Ammon's horn (tissue), 1 donor: ENCODE data around the gene SH2D4B.

Experiments used
- DNase-seq: peaks from one replicate; pipeline ENCODE4 v3.0.0-alpha.2; 2016; ENCODE audit warnings: low spot score

The SH2D4B gene

GRCh38 chr10:80504158-80504811 is 33.4 kb upstream of the SH2D4B start:
- no peak for DNase-seq

DNA sequence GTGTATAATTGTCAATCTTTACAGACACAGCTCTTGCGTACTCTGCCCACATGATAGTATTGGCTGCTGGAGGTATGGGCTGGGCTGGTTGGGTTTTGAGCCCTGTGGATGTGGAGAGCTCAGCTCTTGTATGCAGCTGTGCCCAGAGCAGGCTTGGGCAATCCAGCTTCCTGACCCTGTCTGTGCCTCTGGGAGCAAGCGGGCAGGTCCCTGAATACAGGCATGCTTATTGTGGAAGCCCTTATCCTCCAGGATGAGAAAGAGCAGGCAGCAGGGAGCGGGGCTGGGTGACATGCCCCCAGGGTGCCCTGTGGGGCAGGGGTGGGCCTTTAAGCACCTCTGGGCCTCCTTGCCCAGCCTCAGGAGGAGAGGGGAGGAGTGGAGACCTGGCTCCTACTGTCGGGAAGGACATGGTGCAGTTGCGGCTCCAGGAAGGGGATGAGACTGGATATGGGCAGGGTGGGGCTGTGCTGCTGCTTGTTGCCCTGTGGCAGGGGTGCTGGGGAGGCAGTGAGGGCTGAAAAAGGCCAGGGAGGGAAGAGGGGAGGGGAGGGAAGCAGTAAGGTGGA is 32.7 kb upstream of the SH2D4B start:
- DNase-seq = no peak

DNA sequence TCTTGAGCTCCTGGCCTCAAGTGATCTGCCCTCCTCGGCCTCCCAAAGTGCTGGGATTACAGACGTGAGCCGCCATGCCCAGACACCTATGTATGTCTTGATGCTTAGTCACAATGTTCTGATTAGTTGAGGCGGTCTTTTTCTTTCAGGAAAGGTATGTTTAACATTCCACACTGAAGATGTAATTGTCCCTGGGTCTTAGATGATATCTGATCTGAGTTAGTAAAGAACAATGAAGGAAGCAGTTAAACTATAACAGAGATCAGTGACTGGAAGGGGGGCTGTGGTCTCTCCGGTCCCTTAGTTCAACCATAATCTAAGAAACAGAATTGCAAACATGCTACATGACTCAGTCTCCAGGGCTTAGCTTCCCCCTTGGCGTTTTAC is 31.5 kb upstream of the SH2D4B start:
- DNase-seq = no peak

GRCh38 chr10:80506836-80507487 is 30.7 kb upstream of the SH2D4B start:
- DNase-seq = no peak

GRCh38 chr10:80509108-80509402 is 28.6 kb upstream of the SH2D4B start:
- DNase-seq = no peak

DNA sequence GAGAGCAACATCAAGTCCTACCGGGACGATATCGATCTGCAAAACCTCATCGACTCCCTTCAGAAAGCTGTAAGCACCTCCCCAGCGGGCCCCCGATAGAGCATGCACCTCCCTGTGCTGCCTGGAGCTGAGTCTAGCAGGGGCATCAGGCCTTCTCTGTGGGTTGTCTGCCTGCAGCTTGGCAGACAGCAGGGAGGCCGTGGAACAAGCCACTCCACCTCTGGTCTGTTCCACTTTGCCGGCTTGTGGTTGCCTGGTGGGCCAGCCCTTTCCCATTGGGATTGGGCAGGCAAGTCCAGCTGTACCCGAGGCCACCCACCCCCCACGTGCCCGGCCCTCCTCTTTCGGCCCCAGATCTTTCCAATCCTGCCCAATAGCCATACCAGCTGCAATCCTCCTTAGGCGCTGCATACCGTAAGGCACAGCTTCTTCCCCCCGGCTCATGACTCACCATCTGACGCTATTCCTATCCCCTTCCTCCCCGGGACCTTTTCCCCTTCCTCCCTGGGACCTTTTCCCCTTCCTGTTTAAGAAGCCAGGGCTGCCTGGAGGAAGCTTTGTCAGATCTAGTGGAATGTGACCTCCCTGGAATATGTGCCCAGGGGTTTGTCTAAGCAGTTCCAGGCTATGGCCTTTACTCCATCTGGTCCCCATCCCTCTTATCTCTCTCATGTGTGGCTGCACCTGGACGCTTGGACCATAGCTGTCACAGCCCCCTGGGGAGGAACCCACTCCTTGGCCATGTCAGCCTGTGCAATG is 28.1 kb upstream of the SH2D4B start:
- DNase-seq = no peak

DNA sequence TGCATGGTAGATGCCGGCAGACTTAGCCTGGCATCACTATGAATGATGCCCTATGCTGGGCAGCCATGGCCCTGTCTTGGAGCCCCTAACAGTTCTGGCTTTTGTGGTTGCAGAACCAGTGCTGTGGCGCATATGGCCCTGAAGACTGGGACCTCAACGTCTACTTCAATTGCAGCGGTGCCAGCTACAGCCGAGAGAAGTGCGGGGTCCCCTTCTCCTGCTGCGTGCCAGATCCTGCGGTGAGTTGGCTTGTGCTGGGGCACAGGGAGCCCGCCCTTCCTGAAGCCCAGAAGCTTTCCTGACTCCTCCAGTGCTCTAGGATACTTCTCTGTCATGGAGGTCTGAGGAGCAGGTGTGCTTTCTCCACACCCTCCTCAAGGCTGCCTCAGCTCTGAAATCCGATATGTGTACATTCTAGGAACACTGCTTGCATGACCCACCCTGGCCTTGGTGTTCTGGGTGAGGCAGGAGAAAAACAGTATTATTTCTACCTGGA is 25.6 kb upstream of the SH2D4B start:
- no peak for DNase-seq

- DNase-seq = no peak
Measured at GRCh38 chr10:80513106-80513505, 24.6 kb upstream of the SH2D4B start.

- DNase-seq = no peak
Measured at GRCh38 chr10:80515511-80515910, 22.2 kb upstream of the SH2D4B start.

DNA sequence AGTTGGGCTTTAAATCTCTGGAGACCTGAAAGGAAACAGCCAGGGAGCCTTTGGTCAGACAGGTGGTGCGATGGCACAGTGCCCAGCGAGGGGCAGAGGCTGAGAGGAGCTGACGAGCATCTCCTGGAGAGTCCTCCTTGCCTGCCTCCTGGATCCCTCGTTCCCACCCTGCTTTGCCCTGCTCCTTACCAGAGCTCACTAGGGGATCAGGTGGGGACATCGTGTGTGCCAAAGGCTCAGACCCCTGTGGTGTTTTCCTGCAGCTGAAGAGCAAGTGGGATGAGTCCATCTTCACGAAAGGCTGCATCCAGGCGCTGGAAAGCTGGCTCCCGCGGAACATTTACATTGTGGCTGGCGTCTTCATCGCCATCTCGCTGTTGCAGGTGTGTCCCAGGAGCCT is 21.8 kb upstream of the SH2D4B start:
- no peak for DNase-seq

DNA sequence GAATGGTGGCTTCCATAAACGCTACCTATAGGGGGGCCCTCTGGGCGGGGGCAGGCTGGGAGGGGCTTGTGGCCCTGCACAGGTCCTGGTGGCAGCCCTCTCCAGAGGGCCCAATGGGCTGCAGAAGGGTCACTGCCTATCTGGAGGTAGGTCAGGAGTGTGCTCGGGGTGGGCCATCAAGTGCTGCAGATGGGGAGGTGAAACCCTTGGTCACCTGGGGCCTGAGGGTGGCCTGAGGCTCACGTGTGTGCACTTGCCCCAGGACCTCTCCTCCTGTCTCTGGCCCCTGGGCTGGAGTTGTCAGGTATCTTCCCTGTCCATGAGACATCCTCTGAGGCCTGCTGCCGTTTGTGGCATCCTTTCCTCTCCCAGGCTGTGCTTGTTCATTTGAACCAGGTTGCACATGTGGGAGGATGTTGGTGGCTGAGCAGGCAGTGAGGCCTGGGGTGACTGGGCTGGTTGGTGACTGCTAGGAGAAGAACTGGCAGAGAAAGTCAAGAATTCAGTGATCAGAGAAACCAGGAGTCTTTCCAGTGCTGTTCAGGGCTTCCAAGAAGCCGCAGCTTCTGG is 21.1 kb upstream of the SH2D4B start:
- DNase-seq = no peak

GRCh38 chr10:80517416-80518142 is 20.1 kb upstream of the SH2D4B start:
- DNase-seq = no peak

GRCh38 chr10:80518143-80518806 is 19.4 kb upstream of the SH2D4B start:
- no peak for DNase-seq

GRCh38 chr10:80518807-80519360 is 18.8 kb upstream of the SH2D4B start:
- no peak for DNase-seq

GRCh38 chr10:80519936-80520650 is 17.6 kb upstream of the SH2D4B start:
- no peak for DNase-seq

DNA sequence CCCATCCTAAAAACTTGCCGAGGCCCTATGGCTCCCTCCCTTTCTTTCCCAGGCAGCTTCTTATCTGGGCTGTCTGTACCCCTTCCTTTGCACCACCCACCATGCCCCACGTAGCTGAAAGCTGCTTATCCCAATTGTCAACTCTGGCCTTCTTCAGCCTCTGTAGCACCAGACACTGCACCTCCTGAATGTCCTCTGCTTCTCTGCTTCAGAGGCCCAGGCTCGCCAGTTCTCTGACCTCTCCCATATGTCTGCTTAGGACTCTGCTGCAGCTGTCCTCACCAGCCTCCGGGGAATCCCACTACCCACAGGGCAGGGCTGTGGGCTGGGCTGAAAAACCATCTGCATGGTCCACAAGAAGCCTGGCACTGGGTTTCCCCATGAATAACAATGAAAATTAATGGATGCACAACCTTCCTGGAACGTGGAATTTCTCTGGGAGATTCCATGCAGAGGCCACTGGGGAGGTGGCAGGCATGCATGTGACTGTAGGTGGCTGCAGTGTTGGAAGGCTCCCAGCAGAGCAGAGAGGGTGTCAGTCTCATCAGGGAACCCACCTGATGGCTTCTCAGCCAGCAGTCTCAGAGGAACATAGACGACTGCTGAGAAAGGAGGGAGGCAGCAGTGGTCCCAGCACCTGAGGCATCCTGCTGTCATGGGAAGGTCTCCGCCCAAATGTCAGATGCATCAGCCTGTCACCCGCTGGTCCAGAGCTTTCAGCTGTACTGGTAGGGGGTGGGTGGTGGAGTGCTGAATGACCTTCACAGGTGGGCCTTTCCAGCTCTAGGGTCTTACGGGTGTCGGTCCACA is 16.8 kb upstream of the SH2D4B start:
- no peak for DNase-seq

GRCh38 chr10:80522756-80523363 is 14.8 kb upstream of the SH2D4B start:
- no peak for DNase-seq

DNA sequence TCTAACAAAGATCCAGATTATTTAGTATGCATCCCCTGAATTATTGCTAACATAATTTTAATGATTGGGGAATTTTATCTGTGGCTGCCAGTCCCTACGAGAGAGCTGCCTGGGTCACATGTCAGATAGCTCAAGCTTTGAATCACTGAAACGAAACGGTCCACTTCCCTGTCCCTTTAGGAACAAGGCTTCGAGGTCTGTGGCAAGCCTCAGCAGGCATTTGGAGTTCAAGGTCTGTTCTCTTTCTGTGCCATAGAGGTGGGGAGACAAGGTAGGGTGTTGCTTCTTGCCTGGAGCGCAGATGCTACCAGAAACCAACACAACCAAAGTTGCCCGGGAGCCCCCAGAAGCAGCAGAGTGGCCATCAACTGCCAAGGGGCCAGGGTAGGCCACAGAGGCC is 13.9 kb upstream of the SH2D4B start:
- peak; percentile 63 for DNase-seq
